Stimulated activated CD4-positive, alpha-beta T cell treated with anti-CD3 and anti-CD28 coated beads, Interleukin-12 subunit alpha, Interleukin-12 subunit beta, amount 100 ng/mL, for 24 hours (primary cell): Measurements from ENCODE around the gene FAM110D.
A peak's percentile ranks its signal among the peaks of the same experiment; 100 is the strongest.

ENCODE experiments used
- DNase-seq, 2 experiments: peaks; one replicate each; pipeline ENCODE4 v3.0.0-alpha.2; 2020; ENCODE audit warnings: low read depth in 2 of 2

The FAM110D gene

GRCh38 chr1:26158908-26159742, at the start of gene FAM110D:
Gene FAM110D, plus strand, starts transcription at chr1:26159079. Its CDS starts 2,213 bp downstream, at chr1:26161292.
- no peak for DNase-seq

- no peak for DNase-seq
These were observed 49.4 kb upstream of the FAM110D start for GRCh38 chr1:26109229-26110164.

GRCh38 chr1:26110731-26111529, 47.9 kb upstream of the FAM110D start:
- DNase-seq = peak; percentile 52 to 69

- DNase-seq = peak; percentile 88
These were observed 47.1 kb upstream of the FAM110D start, which contains the start of gene PDIK1L for GRCh38 chr1:26111530-26112406. Gene PDIK1L, plus strand, starts transcription at chr1:26111824. Its CDS starts 2,485 bp downstream, at chr1:26114309.

GRCh38 chr1:26112407-26112775, 46.5 kb upstream of the FAM110D start:
- DNase-seq = peak in 1 of 2 experiments; percentile 6

- DNase-seq = no peak
These were observed 44.5 kb upstream of the FAM110D start for GRCh38 chr1:26114165-26114927.

GRCh38 chr1:26119892-26120608, 38.8 kb upstream of the FAM110D start:
- no peak for DNase-seq

GRCh38 chr1:26121854-26122773, 36.8 kb upstream of the FAM110D start:
- no peak for DNase-seq

- no peak for DNase-seq
These were observed 35.6 kb upstream of the FAM110D start for GRCh38 chr1:26122988-26123973.

GRCh38 chr1:26124418-26125331, 34.2 kb upstream of the FAM110D start:
- DNase-seq = no peak

GRCh38 chr1:26125382-26125781, 33.5 kb upstream of the FAM110D start:
- no peak for DNase-seq

GRCh38 chr1:26125946-26126320, 32.9 kb upstream of the FAM110D start:
- no peak for DNase-seq

- DNase-seq = no peak
These were observed 32.4 kb upstream of the FAM110D start for GRCh38 chr1:26126321-26127084.

- no peak for DNase-seq
These were observed 31.4 kb upstream of the FAM110D start for GRCh38 chr1:26127235-26128163.
